ENCODE measurements around the gene UBQLN3.

Gene UBQLN3

DNA sequence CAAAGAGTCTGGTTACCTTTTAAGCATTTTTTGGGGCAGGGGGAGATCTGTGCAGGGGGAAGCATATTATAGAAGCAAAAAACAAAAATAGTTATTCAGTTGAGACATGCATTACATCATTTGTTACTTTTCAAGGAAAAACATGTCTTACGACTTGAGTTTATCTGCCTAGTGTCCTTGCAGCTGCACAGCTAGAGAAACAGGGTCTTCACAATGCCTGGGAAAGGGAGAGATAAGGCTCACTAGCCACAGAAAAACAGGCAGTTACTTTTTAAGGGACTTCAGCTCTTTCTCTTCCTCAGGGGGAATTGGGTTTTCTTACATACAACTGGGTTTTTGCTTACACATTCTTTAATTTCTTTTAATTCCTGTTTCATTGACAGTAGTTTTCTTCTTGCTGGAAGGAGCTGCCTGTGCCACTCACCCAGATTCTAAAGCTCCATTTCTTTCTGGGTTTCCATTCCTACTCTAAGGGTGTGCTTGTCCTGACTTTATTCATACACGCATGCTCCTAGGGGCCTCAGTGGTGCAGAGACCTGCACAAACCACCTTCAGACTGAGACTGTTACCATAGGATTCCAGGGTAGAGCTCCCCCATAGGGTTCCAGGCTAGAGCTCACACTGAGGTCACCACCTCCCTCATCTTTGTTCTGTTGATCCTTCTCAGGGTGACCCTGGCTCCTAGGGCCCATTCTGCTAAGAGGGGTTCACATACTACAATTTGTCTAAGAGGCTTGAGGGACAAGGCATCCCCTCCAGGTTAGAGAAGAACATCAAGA is 21.5 kb upstream of the UBQLN3 start:
- no peak for DNase-seq (ENCODE audit: low read depth)
- no peak for TF ChIP-seq MYC (IDR thresholded peaks at IDR 0.05; ENCODE audit: low read depth, low read length)
- TF ChIP-seq, protein P1, sequence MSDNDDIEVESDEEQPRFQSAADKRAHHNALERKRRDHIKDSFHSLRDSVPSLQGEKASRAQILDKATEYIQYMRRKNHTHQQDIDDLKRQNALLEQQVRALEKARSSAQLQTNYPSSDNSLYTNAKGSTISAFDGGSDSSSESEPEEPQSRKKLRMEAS (IDR thresholded peaks at IDR 0.05; ENCODE audit: low read depth, low read length) = no peak
- TF ChIP-seq POLR2A (IDR thresholded peaks at IDR 0.05; ENCODE audit: extremely low read depth, insufficient read length) = no peak
- TF ChIP-seq, protein P2, sequence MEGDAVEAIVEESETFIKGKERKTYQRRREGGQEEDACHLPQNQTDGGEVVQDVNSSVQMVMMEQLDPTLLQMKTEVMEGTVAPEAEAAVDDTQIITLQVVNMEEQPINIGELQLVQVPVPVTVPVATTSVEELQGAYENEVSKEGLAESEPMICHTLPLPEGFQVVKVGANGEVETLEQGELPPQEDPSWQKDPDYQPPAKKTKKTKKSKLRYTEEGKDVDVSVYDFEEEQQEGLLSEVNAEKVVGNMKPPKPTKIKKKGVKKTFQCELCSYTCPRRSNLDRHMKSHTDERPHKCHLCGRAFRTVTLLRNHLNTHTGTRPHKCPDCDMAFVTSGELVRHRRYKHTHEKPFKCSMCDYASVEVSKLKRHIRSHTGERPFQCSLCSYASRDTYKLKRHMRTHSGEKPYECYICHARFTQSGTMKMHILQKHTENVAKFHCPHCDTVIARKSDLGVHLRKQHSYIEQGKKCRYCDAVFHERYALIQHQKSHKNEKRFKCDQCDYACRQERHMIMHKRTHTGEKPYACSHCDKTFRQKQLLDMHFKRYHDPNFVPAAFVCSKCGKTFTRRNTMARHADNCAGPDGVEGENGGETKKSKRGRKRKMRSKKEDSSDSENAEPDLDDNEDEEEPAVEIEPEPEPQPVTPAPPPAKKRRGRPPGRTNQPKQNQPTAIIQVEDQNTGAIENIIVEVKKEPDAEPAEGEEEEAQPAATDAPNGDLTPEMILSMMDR (IDR thresholded peaks at IDR 0.05; ENCODE audit: low read depth, low read length) = no peak
- H3K4me3 ChIP-seq (ENCODE audit: low read depth, low read length) = no peak overlapping the region

DNA sequence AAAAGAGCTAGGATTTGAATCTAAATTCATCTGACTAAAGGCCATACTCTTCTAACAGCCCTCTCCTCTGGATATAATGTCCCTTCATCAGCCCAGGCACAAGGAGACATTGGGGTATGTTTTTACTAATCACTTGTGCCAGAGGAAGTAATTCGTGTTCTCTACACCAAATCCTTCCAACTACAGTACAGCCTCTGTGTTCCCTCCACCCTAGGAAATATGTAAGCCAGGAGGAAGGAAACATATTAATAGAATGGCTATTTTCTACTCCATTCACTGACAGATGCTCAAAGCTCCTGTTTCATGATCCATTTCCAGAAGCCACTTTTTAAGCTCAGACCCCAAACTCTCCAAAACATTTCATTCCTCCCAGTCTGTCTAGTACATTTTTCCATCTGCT is 18.7 kb upstream of the UBQLN3 start:
- TF ChIP-seq, protein P1 (IDR thresholded peaks at IDR 0.05; ENCODE audit: low read depth, low read length) = no peak
- TF ChIP-seq, protein P2 (IDR thresholded peaks at IDR 0.05; ENCODE audit: low read depth, low read length) = no peak
- TF ChIP-seq POLR2A (IDR thresholded peaks at IDR 0.05; ENCODE audit: extremely low read depth, insufficient read length) = no peak
- H3K4me3 ChIP-seq (ENCODE audit: low read depth, low read length) = no peak overlapping the region
- no peak for DNase-seq (ENCODE audit: low read depth)

DNA sequence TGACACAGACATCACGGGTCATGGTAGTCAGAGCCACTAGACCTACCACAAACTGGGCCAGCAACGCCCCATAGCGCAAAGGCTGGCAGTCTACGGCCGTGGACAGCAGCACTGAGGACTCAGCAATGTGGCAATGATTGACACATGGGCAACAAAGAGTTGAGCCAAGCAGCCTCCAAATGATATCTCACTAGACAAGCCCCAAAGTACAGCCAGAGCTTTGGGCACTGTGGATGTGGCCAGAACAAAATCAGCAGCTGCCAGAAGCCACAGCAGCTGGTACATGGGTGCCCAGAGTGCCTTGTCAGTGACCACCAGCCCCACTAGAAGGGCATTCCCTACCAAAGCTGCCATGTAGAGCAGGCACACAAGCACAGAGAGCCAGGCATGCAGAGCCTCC is 18.0 kb upstream of the UBQLN3 start:
- DNase-seq (ENCODE audit: low read depth) = no peak
- TF ChIP-seq, protein P1 (IDR thresholded peaks at IDR 0.05; ENCODE audit: low read depth, low read length) = no peak
- TF ChIP-seq, protein P2 (IDR thresholded peaks at IDR 0.05; ENCODE audit: low read depth, low read length) = no peak
- TF ChIP-seq MYC (IDR thresholded peaks at IDR 0.05; ENCODE audit: low read depth, low read length) (no peak), POLR2A (IDR thresholded peaks at IDR 0.05; ENCODE audit: extremely low read depth, insufficient read length) (no peak)
- H3K4me3 ChIP-seq (ENCODE audit: low read depth, low read length) = no peak overlapping the region

DNA sequence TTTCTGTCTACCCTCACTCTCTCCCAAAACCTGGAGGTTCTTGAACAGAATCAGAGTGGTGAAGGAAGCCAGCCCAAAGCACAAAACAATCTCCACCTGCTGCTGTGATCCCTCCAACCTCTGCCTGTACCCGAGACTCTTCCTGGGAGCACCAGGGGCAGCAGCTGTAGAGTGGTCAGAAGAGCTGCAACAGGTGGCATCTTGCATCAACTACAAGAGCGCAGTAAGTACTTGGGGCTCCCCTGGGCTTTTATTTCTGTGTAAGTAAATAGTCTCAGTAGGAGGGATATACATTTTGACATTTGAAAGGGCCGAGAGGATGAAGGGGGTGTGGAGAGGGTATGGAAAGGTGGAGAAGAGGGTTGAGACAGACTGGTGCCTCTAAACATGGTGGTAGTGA is 15.0 kb upstream of the UBQLN3 start:
- no peak for DNase-seq (ENCODE audit: low read depth)
- no peak for TF ChIP-seq MYC (IDR thresholded peaks at IDR 0.05; ENCODE audit: low read depth, low read length)
- TF ChIP-seq, protein P2 (IDR thresholded peaks at IDR 0.05; ENCODE audit: low read depth, low read length) = no peak
- TF ChIP-seq, protein P1 (IDR thresholded peaks at IDR 0.05; ENCODE audit: low read depth, low read length) = no peak
- no peak for TF ChIP-seq POLR2A (IDR thresholded peaks at IDR 0.05; ENCODE audit: extremely low read depth, insufficient read length)

DNA sequence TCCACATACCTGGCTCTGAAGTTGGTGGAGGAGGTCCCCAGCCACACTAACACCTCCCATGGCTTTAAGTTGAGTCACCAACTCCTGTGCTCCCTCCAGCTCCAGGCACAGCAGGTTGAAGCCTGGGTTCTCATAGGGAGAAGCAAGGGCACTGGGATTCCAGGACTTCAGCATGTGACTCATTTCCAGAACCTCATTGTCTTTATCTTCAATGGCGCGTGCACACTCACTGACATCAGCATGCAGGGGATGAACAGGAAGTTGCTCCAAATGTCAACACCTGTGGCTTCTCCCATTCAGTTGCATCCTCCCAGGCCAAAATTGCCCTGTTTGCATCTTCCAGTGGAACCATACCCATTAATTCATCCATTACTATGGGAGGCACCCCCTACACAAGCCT is 12.6 kb upstream of the UBQLN3 start:
- DNase-seq (ENCODE audit: low read depth) = no peak
- TF ChIP-seq POLR2A (IDR thresholded peaks at IDR 0.05; ENCODE audit: extremely low read depth, insufficient read length) = no peak
- no peak for TF ChIP-seq MYC (IDR thresholded peaks at IDR 0.05; ENCODE audit: low read depth, low read length)
- TF ChIP-seq, protein P2 (IDR thresholded peaks at IDR 0.05; ENCODE audit: low read depth, low read length) = no peak
- TF ChIP-seq, protein P1 (IDR thresholded peaks at IDR 0.05; ENCODE audit: low read depth, low read length) = no peak
- no peak overlapping the region for H3K4me3 ChIP-seq (ENCODE audit: low read depth, low read length)

More for the DNA sequence above, 15.0 kb upstream of the UBQLN3 start:
- no peak overlapping the region for H3K4me3 ChIP-seq (ENCODE audit: low read depth, low read length)
